ENCODE results near the gene ETNPPL. TPM values are rescaled to one million over a fixed set of nuclear protein-coding genes. Genes with fewer than 3 reads are reported as not detected.
"Not testable (repeated sequence)": the region's sequence is repeated elsewhere in the genome, so short reads cannot be mapped to it uniquely, and the experiment has no call there.

Gene ETNPPL
- total and polyA plus RNA-seq, 4 donors = 0.08 TPM; not detected in 3

DNA sequence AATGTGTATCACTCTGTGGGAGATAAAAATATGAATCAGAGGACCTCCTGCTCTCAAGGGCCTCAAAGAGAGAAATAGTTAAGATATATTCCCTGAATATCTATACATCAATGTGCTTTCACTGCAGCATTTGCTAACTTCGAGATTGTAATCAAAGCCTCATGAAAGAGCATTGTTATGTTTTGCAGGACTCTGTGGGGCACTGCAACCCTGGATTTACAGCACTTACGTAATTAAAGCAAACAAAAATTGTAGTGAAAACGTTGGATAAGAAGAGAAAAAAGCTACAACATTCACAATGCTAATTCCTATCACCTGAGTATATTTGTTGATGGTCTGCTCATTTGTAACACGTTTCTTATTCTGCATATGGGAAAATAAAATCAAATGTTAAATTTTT is 48.0 kb downstream of the ETNPPL start:
- no peak overlapping the region for H3K9ac ChIP-seq (ENCODE audit: insufficient read depth in 1 of 2, low read length in 2 of 2)
- H3K36me3 ChIP-seq (ENCODE audit: control insufficient read depth in 4 of 4, insufficient read depth in 4 of 4, low read length in 4 of 4) = no peaks in the 10 kb centered on the region
- TF ChIP-seq, protein P1, sequence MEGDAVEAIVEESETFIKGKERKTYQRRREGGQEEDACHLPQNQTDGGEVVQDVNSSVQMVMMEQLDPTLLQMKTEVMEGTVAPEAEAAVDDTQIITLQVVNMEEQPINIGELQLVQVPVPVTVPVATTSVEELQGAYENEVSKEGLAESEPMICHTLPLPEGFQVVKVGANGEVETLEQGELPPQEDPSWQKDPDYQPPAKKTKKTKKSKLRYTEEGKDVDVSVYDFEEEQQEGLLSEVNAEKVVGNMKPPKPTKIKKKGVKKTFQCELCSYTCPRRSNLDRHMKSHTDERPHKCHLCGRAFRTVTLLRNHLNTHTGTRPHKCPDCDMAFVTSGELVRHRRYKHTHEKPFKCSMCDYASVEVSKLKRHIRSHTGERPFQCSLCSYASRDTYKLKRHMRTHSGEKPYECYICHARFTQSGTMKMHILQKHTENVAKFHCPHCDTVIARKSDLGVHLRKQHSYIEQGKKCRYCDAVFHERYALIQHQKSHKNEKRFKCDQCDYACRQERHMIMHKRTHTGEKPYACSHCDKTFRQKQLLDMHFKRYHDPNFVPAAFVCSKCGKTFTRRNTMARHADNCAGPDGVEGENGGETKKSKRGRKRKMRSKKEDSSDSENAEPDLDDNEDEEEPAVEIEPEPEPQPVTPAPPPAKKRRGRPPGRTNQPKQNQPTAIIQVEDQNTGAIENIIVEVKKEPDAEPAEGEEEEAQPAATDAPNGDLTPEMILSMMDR (IDR thresholded peaks at IDR 0.05; ENCODE audit: control extremely low read depth, extremely low read depth) = no peak
- H3K27me3 ChIP-seq (ENCODE audit: control insufficient read depth in 3 of 3, insufficient read depth in 3 of 3, low read length in 2 of 3) = no peaks in the 10 kb centered on the region
- WGBS, 2 donors = 60 to 74% methylated on average over 4 of the region's 4 CpGs
- H3K4me3 ChIP-seq = no peak overlapping the region
- ATAC-seq (ENCODE audit: insufficient read depth, low FRiP score) = no peak
- DNase-seq = no peak
- no peaks in the 10 kb centered on the region for H3K9me3 ChIP-seq (ENCODE audit: control insufficient read depth in 4 of 4, insufficient read depth in 3 of 4, low read length in 3 of 4)
- no peak overlapping the region for H3K27ac ChIP-seq (ENCODE audit: low read depth in 1 of 2, low read length in 1 of 2)
- H3K4me1 ChIP-seq (ENCODE audit: control insufficient read depth in 5 of 5, insufficient read depth in 5 of 5, low read length in 5 of 5) = no peaks in the 10 kb centered on the region

DNA sequence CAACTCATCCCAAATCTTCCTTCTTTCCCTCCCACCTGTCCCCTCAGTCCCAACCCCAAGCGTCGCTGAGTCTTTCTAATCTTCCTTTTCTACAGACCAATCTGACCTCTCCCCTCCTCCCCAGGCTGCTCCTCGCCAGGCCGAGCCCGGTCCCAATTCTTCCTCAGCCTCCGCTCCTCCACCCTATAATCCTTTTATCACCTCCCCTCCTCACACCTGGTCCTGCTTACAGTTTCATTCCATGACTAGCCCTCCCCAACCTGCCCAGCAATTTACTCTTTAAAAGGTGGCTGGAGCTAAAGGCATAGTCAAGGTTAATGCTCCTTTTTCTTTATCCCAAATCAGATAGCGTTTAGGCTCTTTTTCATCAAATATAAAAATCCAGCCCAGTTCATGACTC is 52.3 kb downstream of the ETNPPL start:
- H3K27ac ChIP-seq (ENCODE audit: low read depth in 1 of 2, low read length in 1 of 2); H3K4me3 ChIP-seq; H3K36me3 ChIP-seq (ENCODE audit: control insufficient read depth in 4 of 4, insufficient read depth in 4 of 4, low read length in 4 of 4); H3K4me1 ChIP-seq (ENCODE audit: control insufficient read depth in 5 of 5, insufficient read depth in 5 of 5, low read length in 5 of 5); DNase-seq; H3K9me3 ChIP-seq (ENCODE audit: control insufficient read depth in 4 of 4, insufficient read depth in 3 of 4, low read length in 3 of 4); H3K27me3 ChIP-seq (ENCODE audit: control insufficient read depth in 3 of 3, insufficient read depth in 3 of 3, low read length in 2 of 3); H3K9ac ChIP-seq (ENCODE audit: insufficient read depth in 1 of 2, low read length in 2 of 2); ATAC-seq (ENCODE audit: insufficient read depth, low FRiP score): not testable (repeated sequence)
- 80 to 81% methylated on average over 7 of the region's 7 CpGs for WGBS, 2 donors

DNA sequence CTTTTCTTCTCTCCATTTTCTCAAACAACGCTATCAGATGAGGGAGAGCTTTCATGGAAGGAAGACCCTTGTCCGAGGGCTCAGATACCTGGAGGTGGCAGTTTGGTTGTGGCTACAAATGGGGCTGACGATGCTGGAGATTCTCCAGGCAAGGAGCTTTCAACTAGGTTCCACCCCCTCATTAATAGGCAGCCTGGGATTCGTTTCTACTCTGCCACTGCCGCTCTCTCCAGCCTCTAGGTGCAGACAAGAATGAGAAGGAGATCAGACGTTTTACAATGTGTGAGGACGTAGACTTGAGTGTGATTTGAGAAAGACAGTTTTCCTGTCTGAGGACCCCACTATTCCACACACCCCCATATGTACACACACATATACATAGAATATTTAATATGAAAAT is 53.1 kb downstream of the ETNPPL start:
- H3K36me3 ChIP-seq (ENCODE audit: control insufficient read depth in 4 of 4, insufficient read depth in 4 of 4, low read length in 4 of 4) = no peaks in the 10 kb centered on the region
- WGBS, 2 donors = 77% methylated on average over 7 of the region's 7 CpGs

DNA sequence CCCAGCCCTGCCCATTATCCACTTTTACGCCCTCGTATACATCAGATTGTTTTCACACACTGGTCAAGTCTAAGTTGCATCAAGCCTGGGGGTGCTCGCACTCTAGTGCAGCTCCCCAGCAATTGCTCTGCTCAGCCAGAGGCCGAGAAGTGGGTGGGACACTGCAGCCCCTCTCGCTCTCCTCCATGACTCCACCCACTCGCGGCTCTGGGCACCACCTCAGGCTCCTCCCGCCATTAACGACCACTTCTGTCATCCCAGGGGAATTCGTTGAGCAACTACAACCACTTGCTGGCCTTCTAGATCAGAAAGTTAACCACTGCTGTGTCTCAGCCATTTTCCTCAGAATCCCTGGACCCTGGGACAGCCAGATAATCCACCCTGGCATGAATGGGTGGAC is 53.6 kb downstream of the ETNPPL start:
- WGBS, 2 donors = 85 to 94% methylated on average over 10 of the region's 10 CpGs
- H3K27me3 ChIP-seq (ENCODE audit: control insufficient read depth in 3 of 3, insufficient read depth in 3 of 3, low read length in 2 of 3) = no peaks in the 10 kb centered on the region
- peaks cover 0 to 5% (median 0%) of the 10 kb centered on the region in 4 donors for H3K9me3 ChIP-seq (ENCODE audit: control insufficient read depth in 4 of 4, insufficient read depth in 3 of 4, low read length in 3 of 4)
- H3K4me1 ChIP-seq (ENCODE audit: control insufficient read depth in 5 of 5, insufficient read depth in 5 of 5, low read length in 5 of 5) = no peaks in the 10 kb centered on the region
- no peak for DNase-seq
- H3K36me3 ChIP-seq (ENCODE audit: control insufficient read depth in 4 of 4, insufficient read depth in 4 of 4, low read length in 4 of 4) = no peaks in the 10 kb centered on the region
- no peak overlapping the region for H3K27ac ChIP-seq (ENCODE audit: low read depth in 1 of 2, low read length in 1 of 2)
- ATAC-seq (ENCODE audit: insufficient read depth, low FRiP score) = no peak
- TF ChIP-seq, protein P1 (IDR thresholded peaks at IDR 0.05; ENCODE audit: control extremely low read depth, extremely low read depth) = no peak
- H3K4me3 ChIP-seq = no peak overlapping the region
- H3K9ac ChIP-seq (ENCODE audit: insufficient read depth in 1 of 2, low read length in 2 of 2) = no peak overlapping the region

More for the DNA sequence above, 53.1 kb downstream of the ETNPPL start:
- no peaks in the 10 kb centered on the region for H3K4me1 ChIP-seq (ENCODE audit: control insufficient read depth in 5 of 5, insufficient read depth in 5 of 5, low read length in 5 of 5)
- TF ChIP-seq, protein P1 (IDR thresholded peaks at IDR 0.05; ENCODE audit: control extremely low read depth, extremely low read depth) = no peak
- H3K27me3 ChIP-seq (ENCODE audit: control insufficient read depth in 3 of 3, insufficient read depth in 3 of 3, low read length in 2 of 3) = no peaks in the 10 kb centered on the region
- H3K9me3 ChIP-seq (ENCODE audit: control insufficient read depth in 4 of 4, insufficient read depth in 3 of 4, low read length in 3 of 4) = peaks cover 0 to 5% (median 0%) of the 10 kb centered on the region in 4 donors
- no peak for ATAC-seq (ENCODE audit: insufficient read depth, low FRiP score)
- no peak overlapping the region for H3K27ac ChIP-seq (ENCODE audit: low read depth in 1 of 2, low read length in 1 of 2)
- no peak overlapping the region for H3K4me3 ChIP-seq
- no peak overlapping the region for H3K9ac ChIP-seq (ENCODE audit: insufficient read depth in 1 of 2, low read length in 2 of 2)
- no peak for DNase-seq
